ENCODE data around the gene TOM1L2.
A peak's percentile ranks its signal among the peaks of the same experiment; 100 is the strongest.

TOM1L2 gene

GRCh38 chr17:17866425-17866824, 105.8 kb downstream of the TOM1L2 start:
- no peaks in the 10 kb centered on the region for H3K79me2 ChIP-seq (ENCODE audit: insufficient read depth, low read depth)
- H3K27ac ChIP-seq, result no peak overlapping the region
- no peaks in the 10 kb centered on the region for H3K4me1 ChIP-seq (ENCODE audit: low read depth, poor library complexity, severe bottlenecking)
- no peak overlapping the region for H3K4me3 ChIP-seq (IDR thresholded peaks at IDR 0.05; ENCODE audit: insufficient read depth, low read depth, low read length)
- H3K36me3 ChIP-seq (ENCODE audit: insufficient read depth), result no peaks in the 10 kb centered on the region
- H2AFZ ChIP-seq (ENCODE audit: low read depth), result no peak overlapping the region
- H3K27me3 ChIP-seq (ENCODE audit: insufficient read depth, low read depth), result no peaks in the 10 kb centered on the region
- H3K4me2 ChIP-seq, result no peak overlapping the region
- no peak overlapping the region for H3K9ac ChIP-seq
- no peak for TF ChIP-seq CTCF (conservative IDR thresholded peaks at IDR 0.05; ENCODE audit: low read depth, low read length)
- H4K20me1 ChIP-seq (ENCODE audit: insufficient read depth), result no peaks in the 10 kb centered on the region

GRCh38 chr17:17865035-17865434, 107.2 kb downstream of the TOM1L2 start:
- Histone ChIP-seq H4K20me1 (ENCODE audit: insufficient read depth) (no peaks in the 10 kb centered on the region), H3K79me2 (ENCODE audit: insufficient read depth, low read depth) (no peaks in the 10 kb centered on the region), H3K4me2 (no peak overlapping the region), H3K27me3 (ENCODE audit: insufficient read depth, low read depth) (no peaks in the 10 kb centered on the region), H2AFZ (ENCODE audit: low read depth) (no peak overlapping the region), H3K4me1 (ENCODE audit: low read depth, poor library complexity, severe bottlenecking) (peaks cover 4% of the 10 kb centered on the region), H3K9ac (no peak overlapping the region), H3K27ac (no peak overlapping the region), H3K36me3 (ENCODE audit: insufficient read depth) (no peaks in the 10 kb centered on the region), H3K4me3 (IDR thresholded peaks at IDR 0.05; ENCODE audit: insufficient read depth, low read depth, low read length) (no peak overlapping the region)
- no peak for TF ChIP-seq CTCF (conservative IDR thresholded peaks at IDR 0.05; ENCODE audit: low read depth, low read length)

- Histone ChIP-seq H3K4me1 (ENCODE audit: low read depth, poor library complexity, severe bottlenecking) (peaks cover 23% of the 10 kb centered on the region), H3K9ac (no peak overlapping the region), H3K36me3 (ENCODE audit: insufficient read depth) (no peaks in the 10 kb centered on the region), H3K4me2 (no peak overlapping the region), H3K79me2 (ENCODE audit: insufficient read depth, low read depth) (no peaks in the 10 kb centered on the region), H3K27me3 (ENCODE audit: insufficient read depth, low read depth) (no peaks in the 10 kb centered on the region), H3K4me3 (IDR thresholded peaks at IDR 0.05; ENCODE audit: insufficient read depth, low read depth, low read length) (no peak overlapping the region), H4K20me1 (ENCODE audit: insufficient read depth) (no peaks in the 10 kb centered on the region), H2AFZ (ENCODE audit: low read depth) (no peak overlapping the region), H3K27ac (no peak overlapping the region)
- TF ChIP-seq CTCF (conservative IDR thresholded peaks at IDR 0.05; ENCODE audit: low read depth, low read length), result no peak
Measured at GRCh38 chr17:17860766-17861107, 111.5 kb downstream of the TOM1L2 start.

GRCh38 chr17:17859909-17860765, 112.1 kb downstream of the TOM1L2 start:
- Histone ChIP-seq H3K27me3 (ENCODE audit: insufficient read depth, low read depth) (no peaks in the 10 kb centered on the region), H2AFZ (ENCODE audit: low read depth) (no peak overlapping the region)

More at GRCh38 chr17:17859909-17860765, 112.1 kb downstream of the TOM1L2 start:
- Histone ChIP-seq H3K79me2 (ENCODE audit: insufficient read depth, low read depth) (no peaks in the 10 kb centered on the region), H3K9ac (no peak overlapping the region), H3K4me3 (IDR thresholded peaks at IDR 0.05; ENCODE audit: insufficient read depth, low read depth, low read length) (no peak overlapping the region), H3K27ac (no peak overlapping the region), H4K20me1 (ENCODE audit: insufficient read depth) (no peaks in the 10 kb centered on the region), H3K4me1 (ENCODE audit: low read depth, poor library complexity, severe bottlenecking) (peaks cover 29% of the 10 kb centered on the region), H3K36me3 (ENCODE audit: insufficient read depth) (no peaks in the 10 kb centered on the region), H3K4me2 (no peak overlapping the region; the same call in 1 of the 2 replicates)
- peak; percentile 87 for TF ChIP-seq CTCF (conservative IDR thresholded peaks at IDR 0.05; ENCODE audit: low read depth, low read length)
